ENCODE measurements around the gene ABCB8.

The ABCB8 gene

DNA sequence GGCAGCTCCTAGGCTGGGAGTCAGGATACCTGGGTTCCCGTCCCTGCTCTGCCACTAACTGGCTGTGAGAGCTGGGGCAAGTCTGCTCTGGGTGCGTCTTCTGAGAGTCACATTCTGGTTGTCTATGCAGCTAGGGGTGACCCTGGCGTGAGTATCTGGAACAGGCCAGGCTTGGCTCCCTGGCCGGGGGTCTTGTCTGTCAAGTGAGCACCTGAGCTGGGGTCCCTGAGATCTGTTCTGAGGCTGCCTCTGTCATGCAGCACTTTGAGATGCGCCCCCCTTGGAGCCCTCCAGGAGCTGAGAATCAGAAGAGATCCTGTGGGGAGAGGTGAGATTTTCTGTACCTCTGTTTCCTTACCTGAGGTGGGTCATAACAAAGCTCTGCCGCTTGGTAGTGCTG, 65.5 kb downstream of the ABCB8 start:
- in situ Hi-C loops (cut with MboI; ENCODE audit: low sequenced_read_pairs, unreplicated experiment): no loop called here
- DNase-seq (ENCODE audit: low spot score): no peak
- TF ChIP-seq, protein P1, sequence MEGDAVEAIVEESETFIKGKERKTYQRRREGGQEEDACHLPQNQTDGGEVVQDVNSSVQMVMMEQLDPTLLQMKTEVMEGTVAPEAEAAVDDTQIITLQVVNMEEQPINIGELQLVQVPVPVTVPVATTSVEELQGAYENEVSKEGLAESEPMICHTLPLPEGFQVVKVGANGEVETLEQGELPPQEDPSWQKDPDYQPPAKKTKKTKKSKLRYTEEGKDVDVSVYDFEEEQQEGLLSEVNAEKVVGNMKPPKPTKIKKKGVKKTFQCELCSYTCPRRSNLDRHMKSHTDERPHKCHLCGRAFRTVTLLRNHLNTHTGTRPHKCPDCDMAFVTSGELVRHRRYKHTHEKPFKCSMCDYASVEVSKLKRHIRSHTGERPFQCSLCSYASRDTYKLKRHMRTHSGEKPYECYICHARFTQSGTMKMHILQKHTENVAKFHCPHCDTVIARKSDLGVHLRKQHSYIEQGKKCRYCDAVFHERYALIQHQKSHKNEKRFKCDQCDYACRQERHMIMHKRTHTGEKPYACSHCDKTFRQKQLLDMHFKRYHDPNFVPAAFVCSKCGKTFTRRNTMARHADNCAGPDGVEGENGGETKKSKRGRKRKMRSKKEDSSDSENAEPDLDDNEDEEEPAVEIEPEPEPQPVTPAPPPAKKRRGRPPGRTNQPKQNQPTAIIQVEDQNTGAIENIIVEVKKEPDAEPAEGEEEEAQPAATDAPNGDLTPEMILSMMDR (IDR thresholded peaks at IDR 0.05; ENCODE audit: borderline replicate concordance, control extremely low read depth, extremely low read depth, insufficient read depth, missing control alignments): no peak

DNA sequence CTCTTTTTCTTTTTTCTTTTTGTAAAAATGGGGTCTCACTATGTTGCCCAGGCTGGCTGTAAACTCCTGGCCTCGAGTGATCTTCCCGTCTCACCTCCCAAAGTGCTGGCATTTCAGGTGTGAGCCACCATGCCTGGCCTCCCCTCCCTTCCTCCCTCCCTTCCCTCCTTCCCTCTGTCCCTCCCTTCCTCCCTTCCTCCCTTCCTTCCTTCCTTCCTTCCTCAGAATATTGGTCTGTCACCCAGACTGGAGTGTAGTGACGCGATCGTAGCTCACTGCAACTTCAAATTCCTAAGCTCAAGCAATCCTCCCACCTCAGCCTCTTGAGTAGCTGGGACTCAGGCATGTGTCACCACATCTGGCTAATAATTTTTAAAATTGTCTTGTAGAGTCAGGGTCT, 66.4 kb downstream of the ABCB8 start:
- in situ Hi-C loops (cut with MboI; ENCODE audit: low sequenced_read_pairs, unreplicated experiment): no loop called here
- TF ChIP-seq, protein P1 (IDR thresholded peaks at IDR 0.05; ENCODE audit: borderline replicate concordance, control extremely low read depth, extremely low read depth, insufficient read depth, missing control alignments): no peak
- DNase-seq (ENCODE audit: low spot score): no peak

DNA sequence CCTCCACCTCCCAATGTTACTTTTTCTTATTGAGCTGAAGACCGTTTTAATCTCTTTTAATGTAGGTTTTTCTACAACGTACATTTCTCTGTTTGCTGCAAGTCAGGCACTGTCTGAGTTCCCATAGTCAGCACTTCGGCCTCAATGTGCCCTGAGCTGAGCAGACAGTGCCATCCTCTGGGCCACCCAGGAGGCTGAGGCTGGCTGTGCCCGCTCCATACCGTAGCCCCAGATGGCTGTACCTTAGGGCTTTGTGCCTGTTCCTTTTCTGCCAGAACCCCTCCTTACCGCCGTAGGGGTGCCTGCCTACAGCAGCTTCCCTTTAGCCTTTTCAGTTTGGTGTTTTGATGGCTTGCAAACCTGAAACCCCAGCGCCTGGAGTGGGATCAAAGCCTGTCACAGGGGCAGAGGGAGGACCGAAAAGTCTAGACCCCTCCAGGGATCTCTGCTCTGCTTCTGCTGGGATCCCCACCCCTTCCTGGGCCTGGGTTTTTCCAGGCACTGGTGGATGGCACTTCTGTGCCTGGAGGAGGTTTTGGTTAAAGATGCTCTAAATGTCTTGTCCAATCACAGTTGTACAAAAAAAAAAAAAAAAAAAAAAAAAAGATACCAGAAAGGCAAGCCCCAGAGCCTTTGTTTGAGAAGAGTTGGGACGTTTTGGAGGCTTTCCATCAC, 67.0 kb downstream of the ABCB8 start:
- TF ChIP-seq, protein P1 (IDR thresholded peaks at IDR 0.05; ENCODE audit: borderline replicate concordance, control extremely low read depth, extremely low read depth, insufficient read depth, missing control alignments): no peak
- in situ Hi-C loops (cut with MboI; ENCODE audit: low sequenced_read_pairs, unreplicated experiment): no loop called here
- no peak for DNase-seq (ENCODE audit: low spot score)

DNA sequence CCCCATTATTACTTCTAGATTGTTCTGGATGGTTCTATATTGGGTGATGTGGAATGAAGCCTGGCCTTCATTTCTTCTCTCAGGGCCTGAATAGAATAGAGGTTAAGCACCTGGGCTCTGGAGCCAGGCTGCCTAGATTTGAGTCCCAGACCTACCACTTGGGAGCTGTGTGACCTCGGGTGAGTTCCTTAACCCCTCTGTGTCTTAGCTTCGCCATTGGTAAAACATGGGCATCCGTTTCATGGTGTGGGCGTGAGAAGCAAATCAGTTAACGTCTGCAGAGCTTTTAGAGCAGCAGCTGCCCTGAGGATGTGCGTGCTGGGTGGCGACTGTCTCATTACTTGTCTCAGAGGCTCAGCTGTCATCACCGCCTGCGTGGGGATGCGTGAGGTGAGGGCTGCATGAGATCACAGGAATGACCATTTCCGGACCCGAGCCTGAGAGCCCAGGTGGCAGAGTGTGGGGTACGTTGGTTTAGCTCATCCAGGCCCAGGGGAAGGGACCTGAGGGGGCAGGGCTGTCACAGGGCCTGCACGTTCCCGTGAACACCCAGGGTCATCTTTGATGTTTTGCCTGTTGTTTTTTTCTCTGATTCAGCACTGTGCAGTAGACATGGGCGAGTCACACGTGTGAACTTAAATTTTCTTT, 67.7 kb downstream of the ABCB8 start:
- DNase-seq (ENCODE audit: low spot score): no peak
- in situ Hi-C loops (cut with MboI; ENCODE audit: low sequenced_read_pairs, unreplicated experiment): no loop called here
- TF ChIP-seq, protein P1 (IDR thresholded peaks at IDR 0.05; ENCODE audit: borderline replicate concordance, control extremely low read depth, extremely low read depth, insufficient read depth, missing control alignments): no peak

Measured in GM13976 (cell line).